ENCODE data around the gene ARL16.

DNA sequence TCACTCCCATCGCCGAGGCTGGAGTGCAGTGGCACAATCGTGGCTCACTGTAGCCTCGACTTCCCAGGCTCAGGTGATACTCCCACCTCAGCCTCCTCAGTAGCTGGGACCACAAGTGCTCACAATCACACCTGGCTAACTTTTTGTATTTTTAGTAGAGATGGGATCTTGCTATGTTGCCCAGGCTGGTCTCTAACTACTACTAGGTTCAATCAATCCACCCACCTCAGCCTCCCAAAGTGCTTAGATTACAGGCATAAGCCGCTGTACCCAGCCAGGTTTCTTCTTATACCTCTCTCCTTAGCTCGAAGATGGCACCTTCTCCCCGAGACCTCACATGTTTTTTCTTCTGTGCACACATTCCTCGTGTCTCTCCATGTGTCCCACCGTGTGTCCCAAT is 43.6 kb downstream of the ARL16 start:
- no peak for TF ChIP-seq POLR2A (IDR thresholded peaks at IDR 0.05; ENCODE audit: borderline replicate concordance, extremely low read depth, insufficient read depth, insufficient read length)
- TF ChIP-seq, protein P1, sequence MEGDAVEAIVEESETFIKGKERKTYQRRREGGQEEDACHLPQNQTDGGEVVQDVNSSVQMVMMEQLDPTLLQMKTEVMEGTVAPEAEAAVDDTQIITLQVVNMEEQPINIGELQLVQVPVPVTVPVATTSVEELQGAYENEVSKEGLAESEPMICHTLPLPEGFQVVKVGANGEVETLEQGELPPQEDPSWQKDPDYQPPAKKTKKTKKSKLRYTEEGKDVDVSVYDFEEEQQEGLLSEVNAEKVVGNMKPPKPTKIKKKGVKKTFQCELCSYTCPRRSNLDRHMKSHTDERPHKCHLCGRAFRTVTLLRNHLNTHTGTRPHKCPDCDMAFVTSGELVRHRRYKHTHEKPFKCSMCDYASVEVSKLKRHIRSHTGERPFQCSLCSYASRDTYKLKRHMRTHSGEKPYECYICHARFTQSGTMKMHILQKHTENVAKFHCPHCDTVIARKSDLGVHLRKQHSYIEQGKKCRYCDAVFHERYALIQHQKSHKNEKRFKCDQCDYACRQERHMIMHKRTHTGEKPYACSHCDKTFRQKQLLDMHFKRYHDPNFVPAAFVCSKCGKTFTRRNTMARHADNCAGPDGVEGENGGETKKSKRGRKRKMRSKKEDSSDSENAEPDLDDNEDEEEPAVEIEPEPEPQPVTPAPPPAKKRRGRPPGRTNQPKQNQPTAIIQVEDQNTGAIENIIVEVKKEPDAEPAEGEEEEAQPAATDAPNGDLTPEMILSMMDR (IDR thresholded peaks at IDR 0.05 in 2 of 3, conservative IDR thresholded peaks at IDR 0.05 in 1 of 3; ENCODE audit: borderline replicate concordance in 1 of 3, insufficient read depth in 1 of 3, low read depth in 2 of 3, low read length in 2 of 3): no peak
- no peak for TF ChIP-seq EGR1 (IDR thresholded peaks at IDR 0.05; ENCODE audit: low read depth)
